ENCODE data around the gene LTBP3.

The LTBP3 gene

GRCh38 chr11:65572356-65573051 lies 14.3 kb upstream of the LTBP3 start, which contains the start of gene FAM89B:
Gene FAM89B (plus strand): TSS chr11:65572538. CDS start chr11:65572670, 132 bp downstream.
- H3K79me2 ChIP-seq = no peaks in the 10 kb centered on the region
- no peaks in the 10 kb centered on the region for H3K36me3 ChIP-seq (ENCODE audit: control insufficient read depth, insufficient read depth, low read length)
- no peak within 1 kb of the TSS for H3K9ac ChIP-seq
- H3K4me1 ChIP-seq = peaks cover 14% of the 10 kb centered on the region
- H3K4me2 ChIP-seq (ENCODE audit: low read length) = peak within 1 kb of the TSS; percentile 70
- no peaks in the 10 kb centered on the region for H3K27me3 ChIP-seq (ENCODE audit: control insufficient read depth, insufficient read depth, low read length)
- H3K27ac ChIP-seq = peak within 1 kb of the TSS; percentile 90
- no peaks in the 10 kb centered on the region for H3K9me3 ChIP-seq (ENCODE audit: control insufficient read depth, low read length)
- TF ChIP-seq CTCF (IDR thresholded peaks at IDR 0.05) = no peak
- H3K4me3 ChIP-seq (ENCODE audit: low read depth, low read length) = peak within 1 kb of the TSS; percentile 59
- no peak within 1 kb of the TSS for H2AFZ ChIP-seq

- peak; percentile 19 for TF ChIP-seq CTCF (IDR thresholded peaks at IDR 0.05)
- Histone ChIP-seq H3K4me2 (ENCODE audit: low read length) (peak overlapping the region; percentile 63), H3K4me3 (ENCODE audit: low read depth, low read length) (peak overlapping the region; percentile 22), H3K79me2 (peaks cover 1% of the 10 kb centered on the region), H3K27ac (peak overlapping the region; percentile 47), H3K4me1 (peaks cover 14% of the 10 kb centered on the region), H3K9ac (no peak overlapping the region), H3K9me3 (ENCODE audit: control insufficient read depth, low read length) (no peaks in the 10 kb centered on the region), H2AFZ (no peak overlapping the region), H3K27me3 (ENCODE audit: control insufficient read depth, insufficient read depth, low read length) (no peaks in the 10 kb centered on the region), H3K36me3 (ENCODE audit: control insufficient read depth, insufficient read depth, low read length) (no peaks in the 10 kb centered on the region)
These were observed 13.8 kb upstream of the LTBP3 start for GRCh38 chr11:65571940-65572339.

GRCh38 chr11:65571420-65571819 lies 13.3 kb upstream of the LTBP3 start:
- no peak overlapping the region for H3K4me3 ChIP-seq (ENCODE audit: low read depth, low read length)
- H3K36me3 ChIP-seq (ENCODE audit: control insufficient read depth, insufficient read depth, low read length) = no peaks in the 10 kb centered on the region
- no peak overlapping the region for H2AFZ ChIP-seq
- H3K4me1 ChIP-seq = peaks cover 14% of the 10 kb centered on the region
- no peak overlapping the region for H3K9ac ChIP-seq
- H3K27me3 ChIP-seq (ENCODE audit: control insufficient read depth, insufficient read depth, low read length) = no peaks in the 10 kb centered on the region
- peaks cover 6% of the 10 kb centered on the region for H3K79me2 ChIP-seq
- H3K9me3 ChIP-seq (ENCODE audit: control insufficient read depth, low read length) = no peaks in the 10 kb centered on the region
- peak overlapping the region; percentile 63 for H3K4me2 ChIP-seq (ENCODE audit: low read length)
- no peak for TF ChIP-seq CTCF (IDR thresholded peaks at IDR 0.05)
- H3K27ac ChIP-seq = no peak overlapping the region

- peak within 1 kb of the TSS; percentile 90 for H3K27ac ChIP-seq
- H3K9me3 ChIP-seq (ENCODE audit: control insufficient read depth, low read length) = no peaks in the 10 kb centered on the region
- H3K27me3 ChIP-seq (ENCODE audit: control insufficient read depth, insufficient read depth, low read length) = no peaks in the 10 kb centered on the region
- peak within 1 kb of the TSS; percentile 96 for H3K4me2 ChIP-seq (ENCODE audit: low read length)
- peak; percentile 41 for TF ChIP-seq CTCF (IDR thresholded peaks at IDR 0.05)
- H3K36me3 ChIP-seq (ENCODE audit: control insufficient read depth, insufficient read depth, low read length) = no peaks in the 10 kb centered on the region
- peak within 1 kb of the TSS; percentile 91 for H3K4me3 ChIP-seq (ENCODE audit: low read depth, low read length)
- H3K4me1 ChIP-seq = peaks cover 14% of the 10 kb centered on the region
- peak within 1 kb of the TSS; percentile 61 for H2AFZ ChIP-seq
- peaks cover 8% of the 10 kb centered on the region for H3K79me2 ChIP-seq
- peak within 1 kb of the TSS; percentile 29 for H3K9ac ChIP-seq
These were observed 12.1 kb upstream of the LTBP3 start, which contains the start of gene ZNRD2 for GRCh38 chr11:65569973-65570918. Gene ZNRD2 (plus strand): TSS chr11:65570477. CDS start chr11:65570492, 15 bp downstream.

Data from parathyroid adenoma (tissue), 2 donors.